IMR-90 (cell line): Measurements from ENCODE around the gene GATA6. TPM values are rescaled to one million over a fixed set of nuclear protein-coding genes. Genes with fewer than 3 reads are reported as not detected.
A peak's percentile ranks its signal among the peaks of the same experiment; 100 is the strongest.

ENCODE experiments used
- ATAC-seq: fragments of 200-7000 bp; cut with Tn5 transposase; 2 replicates; pipeline ENCODE4 v1.9.1; 2020; ENCODE audit warnings: low read depth, mild to moderate bottlenecking, moderate library complexity
- BruUV-seq: library from RNA; stranded (reverse); fragments of 400-500 nt; replicated peaks from 2 replicates; lab custom pipeline; 2021; lab: Mats Ljungman, UMichigan
- CTCF ChIA-PET: fragments of 300-600 bp; formaldehyde crosslinking; extraction: SDS; loops from one replicate; lab custom pipeline; 2021; ENCODE audit warnings: antibody characterized with exemption; lab: Yijun Ruan, JAX
- POLR2A ChIA-PET: fragments of 300-600 bp; sonication (Branson Sonifier 250); formaldehyde crosslinking; loops from one replicate; lab custom pipeline; 2022; ENCODE audit warnings: antibody characterized with exemption; ENCODE audit not compliant: unreplicated experiment; lab: Charles Lee
- DNase-seq: peaks from one replicate; pipeline ENCODE4 v3.0.0; 2013
- H2AFZ ChIP-seq: replicated peaks from 2 replicates; pipeline ENCODE3; 2013; ENCODE audit warnings: low read length, mild to moderate bottlenecking; ENCODE audit not compliant: poor library complexity
- H2AK5ac ChIP-seq: 2 replicates; pipeline ENCODE4 v1.6.1; 2013; ENCODE audit warnings: low read depth, low read length, inconsistent platforms
- H2AK9ac ChIP-seq: replicated peaks from 2 replicates; pipeline ENCODE3; 2013; ENCODE audit warnings: mild to moderate bottlenecking, low read depth, low read length, moderate library complexity; ENCODE audit not compliant: poor library complexity
- H2BK120ac ChIP-seq: 2 replicates; pipeline ENCODE4 v1.6.1; 2013; ENCODE audit warnings: low read depth, low read length, inconsistent platforms
- H2BK15ac ChIP-seq: 3 replicates; pipeline ENCODE4 v1.6.1; 2013; ENCODE audit warnings: low read depth, low read length, inconsistent platforms
- H2BK20ac ChIP-seq: 2 replicates; pipeline ENCODE4 v1.6.1; 2013; ENCODE audit warnings: low read depth, mild to moderate bottlenecking, inconsistent platforms, low read length, moderate library complexity
- H2BK5ac ChIP-seq: 2 replicates; pipeline ENCODE4 v1.6.1; 2013; ENCODE audit warnings: mild to moderate bottlenecking, low read depth, low read length, inconsistent platforms; ENCODE audit not compliant: poor library complexity, severe bottlenecking
- H3K14ac ChIP-seq: replicated peaks from 2 replicates; pipeline ENCODE4 v1.6.1; 2013; ENCODE audit warnings: low read depth, low read length, inconsistent platforms
- H3K18ac ChIP-seq: 2 replicates; pipeline ENCODE4 v1.6.1; 2013; ENCODE audit warnings: low read depth, low read length, control low read depth
- H3K23ac ChIP-seq: 2 replicates; pipeline ENCODE4 v1.6.1; 2013; ENCODE audit warnings: low read depth, low read length, inconsistent platforms
- H3K27ac ChIP-seq: 2 replicates; pipeline ENCODE4 v1.5.1; 2013; ENCODE audit warnings: mild to moderate bottlenecking, control low read depth, low read length; ENCODE audit not compliant: insufficient read depth
- H3K27me3 ChIP-seq: 2 replicates; pipeline ENCODE4 v1.6.1; 2013; ENCODE audit warnings: low read length; ENCODE audit not compliant: control insufficient read depth, insufficient read depth
- H3K36me3 ChIP-seq: 2 replicates; pipeline ENCODE4 v1.6.1; 2013; ENCODE audit warnings: low read length, mixed read lengths; ENCODE audit not compliant: control insufficient read depth, insufficient read depth
- H3K4ac ChIP-seq: 2 replicates; pipeline ENCODE4 v1.6.1; 2013; ENCODE audit warnings: low read depth, low read length, inconsistent platforms
- H3K4me1 ChIP-seq: 2 replicates; pipeline ENCODE4 v1.6.1; 2013; ENCODE audit warnings: low read length, mixed read lengths; ENCODE audit not compliant: control insufficient read depth, insufficient read depth
- H3K4me2 ChIP-seq: 2 replicates; pipeline ENCODE4 v1.6.1; 2013; ENCODE audit warnings: low read depth, mild to moderate bottlenecking, control low read depth, low read length, moderate library complexity
- H3K4me3 ChIP-seq: 2 replicates; pipeline ENCODE4 v1.5.1; 2013; ENCODE audit warnings: low read depth, mild to moderate bottlenecking, control low read depth, low read length, moderate library complexity; ENCODE audit not compliant: insufficient read depth
- H3K56ac ChIP-seq: 2 replicates; pipeline ENCODE4 v1.6.1; 2013; ENCODE audit warnings: low read length, inconsistent platforms; ENCODE audit not compliant: insufficient read depth; ENCODE audit errors: extremely low read depth
- H3K79me1 ChIP-seq, 2 experiments: 2 replicates each; pipeline ENCODE4 v1.6.1; 2013; ENCODE audit warnings: low read length in 2 of 2, inconsistent platforms in 1 of 2, low read depth in 1 of 2
- H3K9ac ChIP-seq: 2 replicates; pipeline ENCODE4 v1.6.1; 2013; ENCODE audit warnings: low read depth, low read length, control low read depth
- H3K9me1 ChIP-seq: 2 replicates; pipeline ENCODE4 v1.6.1; 2013; ENCODE audit warnings: low read length, inconsistent platforms; ENCODE audit not compliant: insufficient read depth
- H3K9me3 ChIP-seq: 2 replicates; pipeline ENCODE4 v1.6.1; 2013; ENCODE audit warnings: low read length; ENCODE audit not compliant: control insufficient read depth, insufficient read depth
- H4K20me1 ChIP-seq: 2 replicates; pipeline ENCODE4 v1.6.1; 2013; ENCODE audit warnings: low read length, inconsistent platforms; ENCODE audit not compliant: insufficient read depth
- H4K5ac ChIP-seq: 2 replicates; pipeline ENCODE4 v1.6.1; 2013; ENCODE audit warnings: mild to moderate bottlenecking, low read depth, low read length, control low read depth
- H4K8ac ChIP-seq, 2 experiments: 2 replicates each; pipeline ENCODE4 v1.6.1; 2013; ENCODE audit warnings: low read depth in 2 of 2, low read length in 2 of 2, control low read depth in 1 of 2, inconsistent platforms in 1 of 2
- H4K91ac ChIP-seq: 2 replicates; pipeline ENCODE4 v1.6.1; 2013; ENCODE audit warnings: low read depth, low read length, inconsistent platforms; ENCODE audit not compliant: insufficient read depth
- BHLHE40 ChIP-seq: fragments of 150-350 bp; IDR thresholded peaks from 2 replicates; pipeline ENCODE4 v1.6.1; 2016; ENCODE audit warnings: mild to moderate bottlenecking, low read depth, low read length
- ELK1 ChIP-seq: fragments of 150-350 bp; IDR thresholded peaks from 2 replicates; pipeline ENCODE4 v1.6.1; 2016; ENCODE audit warnings: low read depth, mild to moderate bottlenecking, low read length, moderate library complexity, borderline replicate concordance
- MXI1 ChIP-seq: IDR thresholded peaks from 2 replicates; pipeline ENCODE4 v1.6.1; 2012; ENCODE audit warnings: low read depth, mild to moderate bottlenecking, low read length, moderate library complexity, borderline replicate concordance
- WGBS, 2 experiments: methylation state at CpG; one replicate each; pipeline versions ENCODE4 v1.1.5 to v1.1.7; 2013; ENCODE audit warnings: missing lambda C conversion rate in 2 of 2; ENCODE audit not compliant: insufficient read length in 1 of 2; ENCODE audit errors: extremely low coverage in 2 of 2; 5-methylcytosine and 5-hydroxymethylcytosine counted together
- dilution Hi-C: fragments of 300-500 bp; cut with HindIII; formaldehyde crosslinking; loops from one replicate; pipeline ENCODE4 v1.14.3; 2018; ENCODE audit warnings: low sequenced_read_pairs; ENCODE audit not compliant: unreplicated experiment
- in situ Hi-C: fragments of 300-500 bp; cut with MboI; formaldehyde crosslinking; loops from 3 replicates; pipeline ENCODE4 v1.14.3; 2019; ENCODE audit warnings: low sequenced_read_pairs, inconsistent platforms, mixed read lengths
- intact Hi-C: fragments of 100-400 bp; cut with micrococcal nuclease; formaldehyde crosslinking; loops from 2 replicates; pipeline ENCODE4 v1.10.0; 2022
- polyA plus RNA-seq, 3 experiments: library from polyadenylated mRNA; depleted of rRNA; stranded (reverse); fragments of >200 nt; gene quantifications; 2 replicates each; pipeline ENCODE4 v1.2.3, GENCODE V29; 2012; ENCODE audit warnings: low replicate concordance in 1 of 3
- total RNA-seq: library from RNA; depleted of rRNA; stranded (reverse); fragments of >200 nt; gene quantifications from 2 replicates; pipeline ENCODE4 v1.2.3, GENCODE V29; 2012

The GATA6 gene
- total and polyA plus RNA-seq, 2 of the 4 experiments (the other 2 are of a cell fraction), result 2.5 to 4.0 TPM

- TF ChIP-seq BHLHE40, result no peak
- no peak for TF ChIP-seq MXI1
- TF ChIP-seq ELK1, result no peak
- no peak overlapping the region for H2BK120ac ChIP-seq
- H3K9ac ChIP-seq, result no peak overlapping the region
- H3K14ac ChIP-seq, result no peak overlapping the region
- H4K8ac ChIP-seq, result no peak overlapping the region
- H3K36me3 ChIP-seq, result peaks cover 17% of the 10 kb centered on the region
- ChIA-PET CTCF (no interaction called here), POLR2A (no interaction called here)
- no peak overlapping the region for H2BK20ac ChIP-seq
- peak overlapping the region; percentile 51; the same call in 1 of the 2 replicates for H3K4me2 ChIP-seq
- H3K27me3 ChIP-seq, result peaks cover 1% of the 10 kb centered on the region; the same call in 1 of the 2 replicates
- no peak overlapping the region for H2AK5ac ChIP-seq
- H3K4me3 ChIP-seq, result no peak overlapping the region
- no peak overlapping the region for H3K56ac ChIP-seq
- dilution Hi-C loops, result no loop called here
- intact Hi-C loops, result loop anchor here (5.0 kb wide), 2 partner anchors 193 to 623 kb away; no protein-coding TSS in a partner anchor
- 60% methylated on average over 1 of the region's 6 CpGs; no CpG with 5 or more reads in 1 of the 2 experiments for WGBS, 2 experiments
- peaks cover 39% of the 10 kb centered on the region for H4K20me1 ChIP-seq
- DNase-seq, result no peak
- no peaks in the 10 kb centered on the region for H3K9me3 ChIP-seq
- no peak overlapping the region for H4K91ac ChIP-seq
- H2AK9ac ChIP-seq, result no peak overlapping the region
- H3K23ac ChIP-seq, result no peak overlapping the region
- no peak overlapping the region for H2BK5ac ChIP-seq
- H3K4me1 ChIP-seq, result peaks cover 16% of the 10 kb centered on the region
- no TSS peak for BruUV-seq
- ATAC-seq, result no peak
- H2AFZ ChIP-seq, result no peak overlapping the region
- no peak overlapping the region for H2BK15ac ChIP-seq
- peaks cover 16 to 24% of the 10 kb centered on the region in 2 experiments for H3K79me1 ChIP-seq
- H3K4ac ChIP-seq, result no peak overlapping the region
- no peak overlapping the region for H3K18ac ChIP-seq
- no peak overlapping the region for H4K5ac ChIP-seq
- no peak overlapping the region for H3K27ac ChIP-seq
- H3K9me1 ChIP-seq, result no peaks in the 10 kb centered on the region
- in situ Hi-C loops, result loop anchor here (5.0 kb wide), 1 partner anchor 388 kb away; no protein-coding TSS in a partner anchor
These were observed 4.5 kb downstream of the GATA6 start for GRCh38 chr18:22173928-22174301.
